Ascending aorta (tissue), 2 donors: Measurements from ENCODE around the gene ARL5C. TPM values are rescaled to one million over a fixed set of nuclear protein-coding genes. Genes with fewer than 3 reads are reported as not detected.
A peak's percentile ranks its signal among the peaks of the same experiment; 100 is the strongest.

ENCODE experiments used
- DNase-seq, 2 donors: peaks; one replicate each; pipeline ENCODE4 v3.0.0-alpha.2; 2019; ENCODE audit warnings: low spot score in 2 of 2
- H3K27ac ChIP-seq, 2 donors: fragments of 200-600 bp; sonication (generic); one replicate each; pipeline ENCODE4 v1.5.1; 2016 to 2017; ENCODE audit warnings: mild to moderate bottlenecking in 1 of 2
- H3K27me3 ChIP-seq: fragments of 200-600 bp; sonication (generic); one replicate; pipeline ENCODE4 v1.5.1; 2017
- H3K36me3 ChIP-seq, 2 donors: fragments of 200-600 bp; sonication (generic); one replicate each; pipeline ENCODE4 v1.5.1; 2016
- H3K4me1 ChIP-seq, 2 donors: fragments of 200-600 bp; sonication (generic); one replicate each; pipeline ENCODE4 v1.5.1; 2016 to 2017; ENCODE audit warnings: mild to moderate bottlenecking in 1 of 2
- H3K4me3 ChIP-seq, 2 donors: fragments of 200-600 bp; sonication (generic); one replicate each; pipeline ENCODE4 v1.5.1; 2016 to 2017; ENCODE audit warnings: mild to moderate bottlenecking in 1 of 2
- H3K9me3 ChIP-seq, 2 donors: fragments of 200-600 bp; sonication (generic); one replicate each; pipeline ENCODE4 v1.5.1; 2016
- CTCF ChIP-seq, 3 experiments: fragments of 200-600 bp in 2 of 3; fragments of 450-650 bp in 1 of 3; sonication (generic) in 2 of 3; IDR thresholded peaks; one replicate each; pipeline ENCODE4 v1.5.1; 2016 to 2019; ENCODE audit warnings: antibody characterized with exemption in 3 of 3, mild to moderate bottlenecking in 1 of 3, moderate library complexity in 1 of 3
- intact Hi-C: fragments of 100-400 bp; cut with DNase I; formaldehyde crosslinking; loops from one replicate; pipeline ENCODE4 v1.15.1; 2023
- total RNA-seq: library from RNA; depleted of rRNA; stranded (reverse); fragments of >200 nt; gene quantifications from one replicate; pipeline ENCODE4 v1.1.0, GENCODE V29; 2016

Gene ARL5C
- total RNA-seq, 1 donor from 2014 or later = not detected

GRCh38 chr17:39186481-39187002, 20.6 kb upstream of the ARL5C start:
- H3K27ac ChIP-seq = no peak overlapping the region
- no peak for TF ChIP-seq CTCF (IDR thresholded peaks at IDR 0.05)
- DNase-seq = no peak
- intact Hi-C loops = no loop called here
- H3K9me3 ChIP-seq = no peaks in the 10 kb centered on the region
- no peaks in the 10 kb centered on the region for H3K27me3 ChIP-seq
- no peaks in the 10 kb centered on the region for H3K4me1 ChIP-seq
- H3K36me3 ChIP-seq = peaks cover 91 to 96% of the 10 kb centered on the region in 2 donors
- no peak overlapping the region for H3K4me3 ChIP-seq

- DNase-seq = no peak
- Histone ChIP-seq H3K4me3 (no peak overlapping the region), H3K36me3 (peaks cover 70 to 86% of the 10 kb centered on the region in 2 donors), H3K4me1 (no peaks in the 10 kb centered on the region), H3K27me3 (no peaks in the 10 kb centered on the region), H3K9me3 (no peaks in the 10 kb centered on the region), H3K27ac (no peak overlapping the region)
- intact Hi-C loops = no loop called here
- TF ChIP-seq CTCF (IDR thresholded peaks at IDR 0.05) = no peak
Observed at GRCh38 chr17:39183720-39184119, 17.8 kb upstream of the ARL5C start.

DNA sequence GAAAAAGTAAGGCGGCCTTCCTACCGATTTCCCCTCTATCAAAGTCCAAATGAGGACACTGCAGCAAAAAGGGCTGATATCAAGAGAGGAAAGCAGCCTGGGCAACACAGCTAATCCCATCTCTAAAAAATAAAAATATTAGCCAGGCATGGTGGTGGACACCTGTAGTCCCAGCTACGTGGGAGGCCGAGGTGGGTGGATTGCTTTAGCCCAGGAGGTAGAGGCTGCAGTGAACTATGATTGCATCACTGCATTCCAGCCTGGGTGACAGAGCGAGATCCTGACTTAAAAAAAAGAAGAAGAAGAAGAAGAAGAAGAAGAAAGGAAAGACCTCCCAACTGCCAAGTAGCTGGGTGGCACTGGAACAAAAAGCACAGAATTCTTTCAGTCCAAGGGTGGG, 17.1 kb upstream of the ARL5C start:
- no peaks in the 10 kb centered on the region for H3K9me3 ChIP-seq
- H3K27ac ChIP-seq = no peak overlapping the region
- DNase-seq = no peak
- no peak for TF ChIP-seq CTCF (IDR thresholded peaks at IDR 0.05)
- H3K4me3 ChIP-seq = no peak overlapping the region
- H3K36me3 ChIP-seq = peaks cover 65 to 80% of the 10 kb centered on the region in 2 donors
- no peaks in the 10 kb centered on the region for H3K4me1 ChIP-seq
- no peaks in the 10 kb centered on the region for H3K27me3 ChIP-seq
- intact Hi-C loops = no loop called here

GRCh38 chr17:39181303-39181702, 15.3 kb upstream of the ARL5C start:
- no peak for DNase-seq
- Histone ChIP-seq H3K9me3 (no peaks in the 10 kb centered on the region), H3K36me3 (peaks cover 64 to 78% of the 10 kb centered on the region in 2 donors), H3K4me1 (no peaks in the 10 kb centered on the region), H3K27ac (no peak overlapping the region), H3K27me3 (no peaks in the 10 kb centered on the region), H3K4me3 (no peak overlapping the region)
- no peak for TF ChIP-seq CTCF (IDR thresholded peaks at IDR 0.05)
- intact Hi-C loops = no loop called here

DNA sequence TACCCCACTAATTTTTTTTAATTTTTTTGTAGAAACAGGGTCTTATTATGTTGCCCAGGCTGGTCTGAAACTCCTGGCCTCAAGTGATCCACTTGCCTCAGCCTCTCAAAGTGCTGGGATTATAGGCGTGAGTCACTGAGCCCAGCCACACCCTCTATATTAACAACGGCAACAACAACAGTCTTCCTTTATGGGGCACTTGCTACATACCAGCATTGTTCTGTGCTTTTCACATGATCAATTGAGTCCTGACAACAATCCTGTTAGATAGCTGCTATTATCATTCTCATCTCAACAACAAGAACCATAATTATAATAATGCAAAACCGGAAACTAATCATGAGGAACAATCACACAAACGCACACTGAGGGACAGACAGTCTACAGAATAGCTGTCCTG, 12.6 kb upstream of the ARL5C start:
- Histone ChIP-seq H3K36me3 (peaks cover 49 to 63% of the 10 kb centered on the region in 2 donors), H3K27ac (peak overlapping the region in 1 of 2 donors; percentile 9), H3K27me3 (no peaks in the 10 kb centered on the region)

More for the DNA sequence above, 12.6 kb upstream of the ARL5C start:
- intact Hi-C loops = no loop called here
- no peak overlapping the region for H3K4me3 ChIP-seq
- no peak for TF ChIP-seq CTCF (IDR thresholded peaks at IDR 0.05)
- no peaks in the 10 kb centered on the region for H3K9me3 ChIP-seq
- peaks cover 0 to 5% of the 10 kb centered on the region in 2 donors for H3K4me1 ChIP-seq
- no peak for DNase-seq
